NOMO-1 treated with dmso at 0.1 percent for 144 hours (cell line): ENCODE results near the gene ESPNL.
A peak's percentile ranks its signal among the peaks of the same experiment; 100 is the strongest.

Source experiments
- DNase-seq: peaks from one replicate; lab custom pipeline; 2025; ENCODE audit not compliant: unreplicated experiment; lab: John Stamatoyannopoulos, UW

ESPNL gene

GRCh38 chr2:238155761-238156694 lies 55.9 kb downstream of the ESPNL start:
- no peak for DNase-seq

GRCh38 chr2:238157506-238158017 lies 57.4 kb downstream of the ESPNL start:
- DNase-seq = no peak

DNA sequence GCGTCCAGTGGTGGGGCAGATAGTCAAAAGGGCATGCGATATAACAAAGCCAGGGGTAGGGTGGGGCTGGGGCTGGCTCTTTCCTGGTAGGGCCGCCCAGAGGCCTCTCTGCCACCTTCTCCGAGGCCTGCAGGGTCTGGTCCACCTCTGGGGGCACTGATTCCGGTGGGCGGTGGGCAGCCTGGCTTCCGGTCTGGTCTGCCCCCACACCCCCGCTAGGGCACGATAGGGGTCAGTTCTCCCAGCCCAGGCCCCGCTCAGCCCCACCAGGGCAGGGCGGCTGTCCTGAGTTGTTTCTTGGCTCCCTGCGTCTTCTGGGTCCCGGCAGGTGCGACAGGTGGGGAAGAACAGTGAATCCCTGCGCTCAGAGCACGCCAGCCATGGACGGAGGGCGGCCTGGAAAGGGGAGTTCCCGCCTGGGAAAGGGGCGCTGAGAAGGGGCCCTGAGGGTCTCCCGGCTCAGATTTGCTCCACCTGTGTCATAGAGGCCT lies 57.9 kb downstream of the ESPNL start:
- no peak for DNase-seq

- DNase-seq = peak; percentile 10
These were observed 58.5 kb downstream of the ESPNL start, which contains the start of gene ERFE for GRCh38 chr2:238158509-238159070. Gene ERFE, plus strand, starts transcription at chr2:238158970. Its CDS starts 38 bp downstream, at chr2:238159008.

- DNase-seq = no peak
These were observed 59.0 kb downstream of the ESPNL start for GRCh38 chr2:238159071-238159539.

- DNase-seq = no peak
These were observed 59.6 kb downstream of the ESPNL start for GRCh38 chr2:238159661-238160205.

- DNase-seq = no peak
These were observed 60.3 kb downstream of the ESPNL start for GRCh38 chr2:238160206-238161129.

DNA sequence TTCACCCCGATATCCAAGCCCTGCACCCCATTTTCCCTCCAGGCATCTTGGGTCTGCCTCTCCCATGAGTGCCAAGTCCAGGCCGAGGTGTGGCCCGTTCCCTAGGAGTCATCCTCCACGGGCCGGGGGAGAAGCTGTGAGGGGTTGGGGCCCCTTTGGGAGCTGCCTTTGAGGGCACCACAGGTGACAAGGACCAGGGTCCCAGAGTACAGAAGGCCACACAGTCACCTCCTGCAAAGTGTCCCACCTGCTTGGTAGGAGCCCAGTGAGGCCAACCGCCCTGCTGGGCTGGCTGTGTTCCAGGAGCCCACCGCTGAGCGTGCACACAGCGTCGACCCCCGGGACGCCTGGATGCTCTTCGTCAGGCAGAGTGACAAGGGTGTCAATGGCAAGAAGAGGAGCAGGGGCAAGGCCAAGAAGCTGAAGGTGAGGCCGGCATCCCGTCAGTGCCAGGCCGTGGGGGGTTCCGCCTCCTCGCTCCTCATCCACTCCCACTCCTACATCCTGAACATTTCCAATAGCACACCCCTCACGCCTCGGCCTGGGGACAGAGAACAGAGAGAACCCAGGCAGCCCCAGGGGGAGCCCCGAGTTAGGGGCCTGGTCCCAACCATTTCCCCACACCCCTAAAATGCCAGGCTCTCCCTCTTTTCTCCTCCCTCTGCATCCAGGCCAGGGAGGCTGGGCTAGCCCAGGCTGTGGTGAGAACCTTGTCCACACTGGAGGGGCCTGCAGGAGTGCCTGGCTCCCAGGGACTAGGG lies 61.3 kb downstream of the ESPNL start:
- no peak for DNase-seq

- no peak for DNase-seq
These were observed 62.2 kb downstream of the ESPNL start for GRCh38 chr2:238162251-238162845.

DNA sequence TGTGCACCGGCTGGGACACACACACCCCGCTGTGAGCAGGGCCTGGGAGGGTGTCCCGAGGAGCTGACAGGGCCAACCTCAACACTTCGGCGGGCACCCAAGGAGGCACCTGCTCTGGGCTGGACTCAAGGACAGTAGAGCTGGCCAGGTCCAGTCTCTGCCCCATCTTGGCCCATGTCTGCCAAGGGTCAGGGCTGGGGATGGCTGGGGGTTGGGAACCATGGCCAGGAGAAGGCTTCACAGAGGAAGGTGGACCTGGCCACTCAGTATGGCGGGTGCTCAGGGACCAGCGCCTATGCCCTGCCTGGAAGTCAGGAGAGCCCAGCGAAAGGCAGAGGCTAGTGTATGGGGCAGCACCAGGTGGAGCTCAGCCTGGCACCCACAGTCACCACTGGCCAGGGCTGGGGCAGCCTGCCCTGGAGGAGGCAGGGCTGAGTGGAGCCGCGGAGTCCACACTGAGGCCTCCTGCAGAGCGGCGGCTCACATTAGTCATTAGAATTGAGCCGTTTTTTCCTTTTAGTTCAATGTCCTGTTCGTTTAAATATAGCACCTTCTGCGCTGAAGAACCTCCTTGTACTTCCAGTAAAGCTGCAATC lies 62.8 kb downstream of the ESPNL start:
- no peak for DNase-seq

- no peak for DNase-seq
These were observed 63.5 kb downstream of the ESPNL start for GRCh38 chr2:238163481-238164198.

DNA sequence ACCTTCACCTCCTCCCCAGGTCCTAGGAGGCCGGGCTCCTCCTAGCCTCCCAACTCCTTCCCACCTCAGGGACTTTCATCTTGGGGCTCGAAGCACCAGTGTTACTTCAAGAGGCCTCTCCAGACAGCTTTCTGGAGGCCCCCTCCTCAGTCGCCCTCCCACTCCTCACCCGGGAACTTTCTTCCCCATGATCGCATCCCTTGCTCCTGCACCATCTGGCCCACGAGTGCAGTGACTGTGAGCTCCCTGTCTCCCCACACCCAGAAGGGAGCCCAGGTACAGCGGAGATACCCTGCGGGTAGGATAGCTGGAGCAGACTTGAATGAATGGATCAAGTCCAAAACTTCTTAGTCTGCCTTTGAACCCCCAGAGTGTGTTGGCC lies 64.8 kb downstream of the ESPNL start:
- no peak for DNase-seq

GRCh38 chr2:238165288-238165921 lies 65.3 kb downstream of the ESPNL start:
- no peak for DNase-seq

GRCh38 chr2:238166391-238167343 lies 66.5 kb downstream of the ESPNL start:
- DNase-seq = no peak

GRCh38 chr2:238167344-238167715 lies 67.2 kb downstream of the ESPNL start:
- no peak for DNase-seq

DNA sequence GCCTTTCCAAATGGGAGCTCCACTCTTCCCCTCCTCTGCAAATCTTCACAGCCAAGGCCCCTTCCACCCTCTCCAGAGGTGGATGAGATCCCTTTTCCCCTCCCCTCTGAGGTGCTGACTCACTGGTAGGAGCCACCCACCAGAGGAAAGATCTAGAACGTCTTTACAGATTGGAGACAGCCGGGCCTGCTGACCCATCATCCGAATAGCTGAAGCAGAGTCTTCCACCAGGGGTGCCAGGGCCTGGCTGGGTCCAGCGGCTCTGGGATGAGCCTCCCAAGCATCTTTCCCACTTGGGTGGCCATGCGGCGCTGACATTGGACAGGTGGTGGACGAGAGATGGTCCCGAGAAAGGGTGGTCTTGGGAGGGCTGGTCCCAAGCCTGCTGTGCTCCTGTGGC lies 67.6 kb downstream of the ESPNL start:
- DNase-seq = no peak
